GM19351 (cell line): ENCODE measurements around the gene DPP6.

Experiments used
- ATAC-seq: cut with Tn5 transposase; IDR thresholded peaks from one replicate; pipeline ENCODE4 v1.9.1; 2021; ENCODE audit warnings: mild to moderate bottlenecking, moderate library complexity; ENCODE audit not compliant: unreplicated experiment

The DPP6 gene

DNA sequence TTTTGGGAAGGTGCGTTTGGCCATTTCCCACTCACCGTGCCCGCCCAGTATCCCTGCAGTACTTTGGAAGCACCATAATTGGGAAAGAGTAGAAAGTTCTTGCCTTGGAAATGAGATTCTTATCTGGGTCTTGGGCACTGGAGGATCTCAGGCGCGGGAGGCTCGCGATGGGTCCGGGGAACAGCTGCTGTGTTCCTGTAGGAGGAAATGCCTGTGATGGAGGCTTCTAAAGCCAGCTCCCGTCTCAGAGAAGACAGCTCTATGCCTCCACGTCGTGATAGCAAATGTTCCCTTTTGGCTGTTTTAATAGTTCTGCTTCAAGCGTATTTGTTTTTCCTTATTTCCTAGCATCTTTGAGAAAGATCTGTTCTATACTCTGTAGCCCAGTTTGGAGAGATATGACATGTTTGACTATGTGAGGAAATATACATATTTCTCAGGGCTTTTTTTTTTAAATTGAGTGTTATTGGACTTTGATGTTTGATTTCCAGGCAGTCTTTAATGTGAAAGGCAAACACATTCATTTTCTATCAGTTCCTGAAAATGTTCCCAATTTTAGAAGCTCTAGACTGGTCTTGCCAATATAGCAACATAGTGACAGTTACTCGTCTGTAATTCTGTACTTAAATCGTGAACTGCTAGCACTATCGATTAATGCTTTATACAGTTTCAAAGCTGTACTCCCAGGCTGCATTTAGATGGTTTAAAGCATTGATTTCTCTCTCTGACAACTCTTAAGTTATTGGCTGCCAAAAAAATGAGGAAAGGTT, 280.8 kb downstream of the DPP6 start:
- ATAC-seq = no peak

DNA sequence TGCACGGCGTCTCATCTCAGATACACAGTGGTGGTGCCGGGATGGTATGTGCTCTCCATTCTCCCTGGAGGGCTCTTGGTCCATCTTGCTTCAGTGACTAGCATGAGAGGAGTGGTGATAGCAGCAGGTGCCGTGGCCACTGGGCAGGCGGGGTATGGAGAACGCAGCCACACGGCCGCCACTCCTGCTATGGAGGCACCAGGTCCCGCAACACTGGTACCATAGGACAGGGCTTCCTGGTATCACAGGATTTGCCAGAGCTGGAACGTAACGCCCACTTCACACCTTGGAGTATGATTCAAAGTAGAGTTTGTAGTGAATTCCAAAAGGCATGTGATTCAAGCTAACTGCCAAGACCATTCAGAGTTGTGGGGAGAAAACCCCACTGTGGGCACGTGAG, 284.1 kb downstream of the DPP6 start:
- no peak for ATAC-seq

DNA sequence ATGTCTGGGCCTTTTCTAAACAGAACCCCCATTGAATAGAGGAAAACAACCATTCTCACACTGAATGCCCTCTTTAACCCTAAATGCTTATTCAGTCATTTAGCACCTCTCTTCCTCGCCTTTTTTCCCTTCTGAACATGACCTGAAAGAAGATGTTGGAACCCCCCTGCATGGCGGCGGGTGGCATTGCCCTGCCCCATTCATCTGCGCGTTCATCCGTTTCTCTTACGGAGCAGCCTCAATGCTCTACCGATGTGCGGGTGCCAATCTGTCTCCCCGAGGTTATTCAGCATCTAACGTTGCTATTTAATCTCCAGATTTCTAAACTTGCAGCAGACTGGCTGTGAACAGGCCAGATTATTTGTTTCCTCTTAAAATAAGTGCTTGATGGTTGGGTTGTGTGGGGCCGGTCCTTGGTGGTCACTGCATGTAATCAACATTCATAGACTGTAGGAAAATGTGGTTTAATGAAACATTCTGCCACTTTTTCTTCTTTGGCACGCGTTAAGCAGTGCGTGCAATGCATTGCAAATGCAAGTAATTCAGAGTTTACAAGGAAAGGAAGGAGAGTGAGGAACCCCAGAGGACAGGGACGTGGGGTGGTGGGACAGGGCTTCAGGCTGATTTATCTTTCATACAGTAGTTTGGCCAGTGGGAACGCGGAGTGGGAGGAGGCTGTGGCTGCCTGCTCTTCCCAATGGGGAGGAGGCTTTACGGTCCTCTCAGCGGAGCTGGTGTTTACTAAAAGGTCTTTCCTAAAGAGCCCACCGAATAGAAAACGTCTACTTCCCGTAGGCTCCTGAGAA, 286.7 kb downstream of the DPP6 start:
- no peak for ATAC-seq

DNA sequence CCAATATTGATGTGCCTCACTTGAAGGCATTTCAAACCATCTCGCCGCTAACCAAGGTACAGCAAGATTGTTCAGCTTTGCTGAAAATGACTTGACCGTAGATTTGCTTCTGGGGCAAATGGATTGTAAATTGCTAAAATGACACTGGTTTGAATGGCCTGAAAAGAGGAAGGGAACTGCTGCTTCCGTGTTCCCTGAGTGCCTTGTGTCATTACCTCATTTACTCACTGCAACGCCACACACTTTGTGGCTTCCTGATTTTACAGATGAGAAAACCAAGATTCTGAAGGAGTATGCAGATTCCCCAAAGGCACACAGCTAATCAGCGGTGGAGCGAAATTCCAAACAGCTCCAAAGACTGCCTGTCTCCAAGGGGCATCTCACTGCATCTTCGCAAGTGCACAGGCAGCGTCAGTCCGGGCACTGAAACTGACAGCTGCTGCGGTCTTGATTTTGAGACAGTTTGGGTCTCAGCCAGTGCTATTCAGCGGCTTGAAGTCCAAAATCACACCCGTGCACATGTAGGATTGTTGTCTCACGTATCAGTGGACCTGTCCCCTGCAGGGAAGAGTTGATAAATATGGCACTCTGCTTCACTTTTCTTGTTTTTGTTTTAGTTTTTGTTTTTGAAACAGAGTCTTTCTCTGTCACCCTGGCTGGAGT, 290.9 kb downstream of the DPP6 start:
- no peak for ATAC-seq

DNA sequence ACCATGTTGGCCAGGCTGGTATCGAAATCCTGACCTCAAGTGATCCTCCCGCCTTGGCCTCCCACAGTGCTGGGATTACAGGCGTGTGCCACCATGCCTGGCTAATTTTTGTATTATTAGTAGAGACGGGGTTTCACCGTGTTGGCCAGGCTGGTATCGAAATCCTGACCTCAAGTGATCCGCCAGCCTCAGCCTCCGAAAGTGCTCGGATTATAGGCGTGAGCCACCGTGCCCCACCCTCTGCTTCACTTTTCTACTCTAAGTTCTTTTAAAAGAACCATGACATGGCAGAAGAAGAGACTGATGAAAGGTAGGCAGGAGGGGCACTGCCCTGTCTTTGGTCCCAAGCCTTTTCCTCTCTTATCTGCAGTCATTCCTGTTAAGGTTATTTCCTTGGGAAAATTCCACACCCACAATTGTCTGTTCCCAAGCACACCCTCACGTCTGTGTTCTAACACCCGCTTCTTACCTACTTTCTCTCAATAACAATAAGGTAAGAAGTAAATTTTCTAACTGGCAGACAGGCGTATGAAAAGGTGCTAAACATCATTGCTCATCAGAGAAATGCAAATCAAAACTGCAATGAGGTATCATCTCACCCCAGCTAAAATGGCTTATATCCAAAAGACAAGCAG, 291.7 kb downstream of the DPP6 start:
- ATAC-seq = no peak

DNA sequence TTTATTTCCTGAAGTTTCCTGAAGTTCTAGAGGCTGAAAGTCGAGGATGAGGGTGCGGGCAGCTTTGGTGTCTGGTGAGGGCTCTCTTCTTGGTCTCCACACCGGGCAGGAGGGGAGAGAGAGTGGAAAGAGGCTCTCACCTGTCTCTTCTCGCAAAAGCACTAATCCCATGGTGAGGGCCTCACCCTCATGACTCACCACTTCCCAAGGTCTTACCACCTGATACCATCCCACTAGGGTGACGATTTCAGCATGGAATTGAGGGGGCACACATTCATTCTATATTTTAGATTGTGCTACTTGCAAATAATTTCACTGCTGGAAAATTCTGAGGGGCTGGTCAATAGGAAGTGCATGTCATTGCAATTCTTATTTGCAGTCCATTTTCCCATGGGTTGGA, 292.9 kb downstream of the DPP6 start:
- no peak for ATAC-seq

DNA sequence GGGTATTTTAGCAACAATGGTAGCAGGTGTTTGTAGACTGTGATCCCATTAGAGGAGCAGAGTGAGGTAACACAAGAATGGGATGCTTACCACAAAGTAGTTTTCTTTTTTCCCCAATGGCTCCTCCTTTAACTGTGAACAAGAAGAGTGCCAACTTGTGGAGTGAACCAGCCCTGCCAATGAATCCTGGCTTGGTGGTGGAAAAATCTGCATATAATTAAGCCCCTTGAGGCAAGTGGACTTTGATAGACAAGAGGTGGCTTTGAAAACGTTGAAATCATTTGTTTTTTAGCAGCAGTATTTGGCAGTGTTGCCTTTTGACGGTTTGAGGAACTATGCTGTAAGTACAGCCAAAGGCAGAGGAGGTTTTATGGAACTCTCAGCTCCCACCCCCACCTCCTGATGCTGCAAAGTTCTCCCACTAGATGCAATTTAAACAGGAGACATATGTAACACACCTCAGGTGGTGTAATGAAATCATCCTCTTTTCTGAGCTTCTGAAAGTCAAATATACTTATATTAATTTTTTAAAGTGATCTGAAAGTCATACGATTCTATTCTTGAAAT, 295.6 kb downstream of the DPP6 start:
- no peak for ATAC-seq

DNA sequence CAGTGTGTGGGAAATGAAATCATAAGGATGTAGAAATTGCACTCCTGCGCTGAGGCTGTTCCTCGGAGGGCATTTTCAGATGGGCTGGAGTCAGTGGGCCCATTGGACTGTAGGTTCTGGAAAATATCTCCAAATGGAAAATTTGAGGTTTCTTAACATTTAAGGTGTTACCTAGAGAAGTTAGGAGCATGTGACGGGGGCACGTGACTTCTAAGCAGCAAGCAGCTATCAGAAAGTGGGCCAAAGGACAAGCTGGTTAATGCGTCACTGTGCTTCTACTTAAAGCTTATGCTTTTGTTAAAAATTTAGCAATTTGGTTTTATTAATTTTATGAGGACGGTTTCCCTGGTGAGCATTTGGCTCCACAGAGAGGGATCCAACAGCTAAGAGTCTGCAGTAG, 298.7 kb downstream of the DPP6 start:
- no peak for ATAC-seq

DNA sequence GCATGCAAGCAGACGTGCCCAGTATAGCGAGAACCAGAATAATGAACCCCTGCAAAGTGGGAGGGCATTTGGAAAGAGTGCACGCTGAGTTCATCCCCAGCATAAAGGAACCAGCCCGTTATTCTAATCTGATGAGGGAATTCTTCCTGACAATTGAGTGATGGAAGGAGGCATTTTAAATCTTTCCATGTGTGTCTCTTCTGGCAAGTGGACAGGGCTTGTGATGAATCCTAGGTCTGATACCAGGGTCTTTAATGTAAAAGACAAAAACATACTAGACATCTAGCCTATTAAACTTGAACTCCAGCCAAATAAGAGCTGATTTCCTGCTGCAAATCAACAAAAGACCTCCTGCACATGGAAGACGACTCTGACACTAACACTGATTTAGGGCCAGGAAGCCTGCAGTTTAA, 301.2 kb downstream of the DPP6 start:
- ATAC-seq = no peak

DNA sequence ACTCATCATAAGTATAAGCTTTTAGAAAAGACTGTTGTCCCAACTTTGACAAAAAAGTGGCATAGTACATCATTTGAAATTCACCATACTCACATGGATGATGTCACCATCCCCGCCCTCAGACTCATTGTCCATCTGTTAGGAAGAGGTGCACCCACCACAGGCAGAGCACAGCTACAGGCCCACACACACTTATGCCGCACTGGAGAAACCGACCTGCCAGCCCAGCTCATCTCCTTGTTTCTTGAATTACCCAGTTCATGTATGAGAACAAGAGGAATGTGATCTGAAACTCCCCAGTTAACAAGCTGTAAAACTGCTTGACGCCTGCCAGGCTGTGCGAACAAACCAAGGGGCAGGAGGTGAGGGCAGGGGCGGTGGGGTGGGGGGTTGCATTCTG, 312.0 kb downstream of the DPP6 start:
- no peak for ATAC-seq

DNA sequence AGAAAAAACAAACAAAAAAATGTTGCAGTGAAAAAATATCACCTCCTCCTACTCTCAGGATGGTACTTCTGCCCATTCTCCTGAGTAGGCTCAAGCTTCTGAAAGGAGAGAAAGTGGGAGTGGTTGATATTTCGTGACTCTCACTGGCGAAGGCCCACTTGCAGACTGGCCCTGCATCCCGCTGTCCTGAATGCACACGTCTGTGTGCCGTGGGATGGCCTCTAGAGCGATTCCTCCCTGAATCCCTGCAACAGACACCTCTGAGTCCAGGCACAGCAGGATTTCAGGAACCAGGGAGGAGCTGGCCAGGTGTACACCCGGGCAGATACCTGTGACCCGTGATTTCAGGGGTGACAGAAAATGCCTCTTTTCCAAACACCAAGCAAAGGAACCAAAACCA, 319.2 kb downstream of the DPP6 start:
- ATAC-seq = no peak

DNA sequence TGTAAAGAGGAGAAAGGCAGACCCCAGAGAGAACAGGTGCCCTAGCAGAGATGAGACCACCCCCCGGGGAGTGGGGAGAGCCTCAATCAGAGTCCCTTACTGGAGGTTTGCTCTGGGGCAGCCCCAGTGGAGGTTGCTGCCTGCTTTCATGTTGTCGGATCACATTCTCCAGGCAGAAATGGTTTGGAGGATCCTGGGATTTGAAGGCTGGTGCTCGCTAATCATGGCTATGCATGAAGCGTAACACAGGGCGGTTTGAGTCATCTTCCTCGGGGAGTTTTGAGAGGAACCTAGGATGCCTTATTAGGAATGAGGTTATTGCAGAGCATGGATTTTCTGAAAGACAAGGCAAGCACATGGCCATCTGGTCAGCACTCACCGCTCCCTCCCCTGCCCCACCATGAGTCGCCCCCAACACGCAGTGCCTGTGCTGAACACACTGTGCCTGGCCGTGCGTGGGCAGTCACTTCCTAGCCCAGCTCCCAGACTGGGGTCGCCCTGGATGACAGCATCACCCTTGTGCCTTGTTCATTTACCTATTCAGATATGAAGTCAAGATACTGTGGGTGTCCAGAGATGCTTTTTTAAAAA, 319.9 kb downstream of the DPP6 start:
- ATAC-seq = no peak

DNA sequence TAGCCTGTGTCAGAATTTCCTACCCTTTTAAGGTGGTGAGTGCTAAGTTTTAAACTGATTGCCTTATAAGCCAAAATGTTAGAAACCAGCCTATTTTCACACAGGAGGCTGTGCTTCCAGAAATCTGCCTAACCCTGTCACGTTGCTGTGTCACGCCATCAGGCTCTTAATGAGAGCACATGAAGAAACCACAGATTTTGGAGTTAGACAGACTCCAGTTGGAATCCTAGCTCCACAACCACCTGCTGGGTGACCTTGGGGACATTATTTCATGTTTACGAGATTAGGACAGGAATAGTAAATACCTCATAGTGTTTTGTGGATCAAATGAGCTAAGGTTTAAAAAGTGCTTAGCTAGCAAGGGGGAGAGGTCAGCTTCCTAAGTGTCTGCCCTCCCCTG, 321.8 kb downstream of the DPP6 start:
- no peak for ATAC-seq

DNA sequence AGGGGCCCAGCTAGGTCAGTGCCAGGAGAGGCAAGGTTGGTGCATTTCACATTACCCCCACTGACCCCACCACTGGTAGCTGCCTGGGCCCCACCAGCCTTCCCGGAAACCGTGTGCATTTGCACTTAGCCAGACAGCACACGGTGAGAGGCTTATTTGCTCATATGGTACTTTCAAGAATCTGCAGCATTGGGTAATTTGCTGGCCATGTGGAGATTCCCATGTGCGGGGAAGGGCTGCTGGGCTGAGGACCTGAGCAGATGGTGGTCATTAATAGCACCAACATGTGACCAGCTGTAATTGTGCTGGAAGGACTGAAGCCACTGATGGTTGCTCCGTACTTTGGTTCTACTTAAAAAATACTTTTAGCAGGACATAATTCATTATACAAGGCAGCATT, 323.8 kb downstream of the DPP6 start:
- ATAC-seq = no peak

DNA sequence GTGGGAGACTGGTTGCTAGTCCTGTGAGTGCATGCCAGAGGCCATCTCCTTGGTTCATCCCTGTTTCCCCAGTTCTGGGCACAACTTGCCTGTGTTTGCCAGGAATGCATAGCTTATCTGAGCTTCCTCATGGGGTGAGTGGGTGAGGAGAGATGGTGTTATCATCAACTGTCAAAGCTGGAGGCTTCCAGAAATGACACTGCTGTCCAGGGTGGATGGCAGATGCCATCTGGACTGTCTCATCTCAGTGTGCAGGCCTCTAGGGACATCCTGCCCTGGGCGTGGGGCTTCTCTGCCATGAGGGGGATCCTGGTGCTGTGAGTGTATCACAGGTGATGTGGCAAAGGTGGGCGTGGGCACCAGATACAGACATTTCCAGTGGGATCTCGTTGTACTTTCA, 328.6 kb downstream of the DPP6 start:
- no peak for ATAC-seq

DNA sequence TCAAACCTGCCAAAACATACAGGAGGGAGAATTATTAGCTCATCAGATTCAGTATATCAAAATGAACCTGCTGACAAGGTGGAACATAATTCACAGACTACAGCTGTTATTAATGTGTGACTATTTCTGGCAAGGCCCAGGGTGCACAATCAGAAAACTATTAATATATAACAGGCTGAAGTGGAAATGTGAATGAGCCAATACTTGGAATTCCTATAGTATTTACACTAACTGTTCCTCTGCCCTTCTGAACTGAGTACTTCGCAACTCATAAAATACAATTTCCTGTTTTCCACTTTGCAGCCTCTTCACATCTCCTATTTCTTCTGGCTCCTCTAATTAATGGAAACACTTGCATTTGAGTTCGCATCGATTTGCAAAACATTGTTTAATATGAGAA, 330.8 kb downstream of the DPP6 start:
- ATAC-seq = no peak

DNA sequence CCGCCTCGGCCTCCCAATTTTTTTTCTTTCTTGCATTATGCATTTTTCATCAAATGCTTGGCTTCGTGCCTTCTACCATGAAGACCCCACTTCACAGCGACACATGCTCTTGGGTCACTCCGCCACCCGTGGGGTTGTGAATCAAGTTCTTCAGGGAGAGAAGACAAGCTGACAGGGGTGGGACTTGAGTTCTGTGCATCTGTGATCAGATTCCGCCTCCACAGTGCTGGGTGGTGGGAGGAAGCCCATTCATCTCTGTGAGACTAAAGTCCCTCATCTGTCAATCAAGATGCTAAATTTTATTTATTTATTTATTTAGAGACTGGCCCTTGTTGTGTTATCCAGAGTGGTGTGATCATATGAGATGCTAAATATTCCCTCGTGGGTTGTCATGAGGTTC, 333.0 kb downstream of the DPP6 start:
- no peak for ATAC-seq

DNA sequence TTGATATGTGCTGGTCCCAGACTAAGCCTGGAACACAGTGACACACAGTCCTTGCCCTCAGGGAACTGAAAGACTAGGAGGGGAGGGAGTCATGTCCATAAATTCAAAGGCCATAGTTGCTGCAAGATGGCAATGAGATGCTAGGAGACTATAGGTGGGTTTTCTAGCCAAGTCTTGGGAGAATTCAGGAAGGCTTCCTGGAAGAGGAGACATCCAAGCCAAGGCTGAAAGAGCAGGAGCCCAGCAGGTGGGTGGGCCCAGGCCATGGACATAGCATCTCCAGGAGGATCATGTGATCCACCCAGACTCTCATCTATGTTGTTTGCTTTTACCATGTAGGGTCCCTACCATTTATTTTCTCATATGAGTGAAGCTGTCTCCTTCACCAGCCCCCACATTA, 335.1 kb downstream of the DPP6 start:
- ATAC-seq = no peak

DNA sequence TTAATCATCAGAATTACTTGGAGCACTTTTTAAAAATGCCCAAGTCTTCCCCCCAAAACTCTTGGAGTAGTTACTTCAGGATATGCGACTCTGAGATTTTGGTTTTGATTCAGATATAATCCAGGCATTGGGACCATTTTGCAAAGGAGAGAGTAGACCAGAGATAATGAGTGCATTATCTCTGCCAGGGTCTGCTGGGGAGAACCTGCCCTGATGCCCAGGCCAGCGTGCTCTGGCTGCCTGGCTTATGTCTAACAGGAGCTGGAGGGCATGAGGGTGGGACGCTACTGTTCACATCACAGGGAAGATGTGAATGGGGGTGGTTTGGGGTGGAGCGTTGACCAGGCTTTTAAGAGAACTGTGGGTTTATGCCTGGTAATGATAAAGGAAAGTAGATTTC, 336.2 kb downstream of the DPP6 start:
- ATAC-seq = no peak

DNA sequence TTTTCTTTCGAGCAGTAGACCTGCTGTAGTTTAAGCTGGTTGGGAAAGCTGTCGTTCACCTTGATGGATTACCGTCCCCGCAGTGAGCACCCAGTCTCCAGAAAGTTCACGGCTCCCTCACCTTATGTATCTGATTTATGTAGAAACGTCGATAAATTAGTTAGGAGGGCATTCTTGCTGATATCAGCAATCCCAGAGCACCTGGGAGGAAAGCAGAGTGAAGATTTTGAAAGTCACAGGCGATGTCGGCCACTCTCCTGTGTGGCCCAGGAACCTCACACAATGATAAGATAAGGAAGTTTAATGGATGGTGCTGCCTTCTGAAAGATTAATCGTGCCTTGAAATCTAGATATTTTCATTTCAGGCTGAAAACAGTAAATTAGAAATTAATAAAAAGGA, 336.8 kb downstream of the DPP6 start:
- no peak for ATAC-seq

DNA sequence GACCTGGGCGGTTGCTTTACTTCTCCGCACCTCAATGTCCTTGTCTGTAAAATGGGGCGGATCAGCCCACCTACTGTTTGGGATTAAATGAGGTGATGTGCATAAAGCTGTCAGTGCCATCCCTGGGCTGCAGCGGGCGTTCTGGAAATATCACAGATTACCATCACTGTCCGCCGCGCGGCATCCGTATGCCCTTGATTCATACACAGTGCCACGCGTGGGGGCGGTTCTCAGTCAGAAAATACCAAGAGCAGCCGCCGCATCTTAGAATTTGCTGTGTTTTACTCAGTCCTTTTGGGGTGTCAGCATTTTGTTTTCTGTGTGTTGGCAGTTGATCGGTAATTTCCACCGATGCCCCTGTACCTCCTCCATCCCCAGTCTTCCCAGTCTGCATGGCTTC, 338.8 kb downstream of the DPP6 start:
- ATAC-seq = no peak
